ENCODE data around the gene FN3KRP.

The FN3KRP gene

GRCh38 chr17:82751571-82752370, 35.3 kb downstream of the FN3KRP start, which contains the start of gene TBCD (continued):
- peak; percentile 45; the same call in 1 of the 2 replicates for TF ChIP-seq PATZ1 (tag by site-specific recombination; IDR thresholded peaks at IDR 0.05)
- TF ChIP-seq ZBTB10 (tag by site-specific recombination; IDR thresholded peaks at IDR 0.05): peak; percentile 60
- TF ChIP-seq ATF2 (tag by site-specific recombination; IDR thresholded peaks at IDR 0.05; ENCODE audit: low read depth): no peak
- no peak for TF ChIP-seq ZNF221 (tag by site-specific recombination; IDR thresholded peaks at IDR 0.05; ENCODE audit: borderline replicate concordance)
- no peak for TF ChIP-seq ZBTB44 (tag by site-specific recombination; IDR thresholded peaks at IDR 0.05)
- no peak for TF ChIP-seq ZNF521 (tag by site-specific recombination; IDR thresholded peaks at IDR 0.05)
- TF ChIP-seq ZNF677 (tag by site-specific recombination; IDR thresholded peaks at IDR 0.05): no peak
- TF ChIP-seq OVOL3 (tag by site-specific recombination; IDR thresholded peaks at IDR 0.05): no peak; the same call in 1 of the 2 replicates
- no peak for TF ChIP-seq ZNF777 (tag by site-specific recombination; IDR thresholded peaks at IDR 0.05; ENCODE audit: borderline replicate concordance)
- peak; percentile 20; the same call in 1 of the 2 replicates for TF ChIP-seq HIC1 (tag by site-specific recombination; IDR thresholded peaks at IDR 0.05)
- no peak for TF ChIP-seq ZNF518A (tag by site-specific recombination; conservative IDR thresholded peaks at IDR 0.05; ENCODE audit: low read depth)
- no peak for TF ChIP-seq SCRT2 (tag by site-specific recombination; IDR thresholded peaks at IDR 0.05)
- TF ChIP-seq ZSCAN5A (tag by site-specific recombination; IDR thresholded peaks at IDR 0.05): peak; percentile 88; the same call in 1 of the 2 replicates
